WERI-Rb-1 (cell line): ENCODE results near the gene NTNG2.

Experiments used
- DNase-seq: peaks from one replicate; pipeline ENCODE4 v3.0.0-alpha.2; 2020
- H3K27ac ChIP-seq: fragments of 250-450 bp; sonication (Bioruptor Pico); 2 replicates; pipeline ENCODE4 v1.5.1; 2020; ENCODE audit warnings: mild to moderate bottlenecking, moderate library complexity
- H3K27me3 ChIP-seq: fragments of 250-450 bp; sonication (Bioruptor Pico); 2 replicates; pipeline ENCODE4 v1.5.1; 2021; ENCODE audit warnings: mild to moderate bottlenecking, low read depth, moderate library complexity; ENCODE audit not compliant: insufficient read depth, severe bottlenecking
- H3K36me3 ChIP-seq: fragments of 250-450 bp; sonication (Bioruptor Pico); 2 replicates; pipeline ENCODE4 v1.5.1; 2020; ENCODE audit warnings: mild to moderate bottlenecking, moderate library complexity
- H3K4me3 ChIP-seq: 2 replicates; pipeline ENCODE4 v1.5.1; 2011; ENCODE audit warnings: low read depth, mild to moderate bottlenecking, control low read depth, low read length
- H3K9me3 ChIP-seq: fragments of 250-450 bp; sonication (Bioruptor Pico); 2 replicates; pipeline ENCODE4 v1.5.1; 2021; ENCODE audit warnings: mild to moderate bottlenecking, moderate library complexity; ENCODE audit not compliant: severe bottlenecking
- TF ChIP-seq, protein P1 (sequence below): IDR thresholded peaks from 2 replicates; pipeline ENCODE4 v1.5.1; 2011; ENCODE audit warnings: low read depth, mild to moderate bottlenecking, control low read depth, inconsistent platforms, low read length

Gene NTNG2

DNA sequence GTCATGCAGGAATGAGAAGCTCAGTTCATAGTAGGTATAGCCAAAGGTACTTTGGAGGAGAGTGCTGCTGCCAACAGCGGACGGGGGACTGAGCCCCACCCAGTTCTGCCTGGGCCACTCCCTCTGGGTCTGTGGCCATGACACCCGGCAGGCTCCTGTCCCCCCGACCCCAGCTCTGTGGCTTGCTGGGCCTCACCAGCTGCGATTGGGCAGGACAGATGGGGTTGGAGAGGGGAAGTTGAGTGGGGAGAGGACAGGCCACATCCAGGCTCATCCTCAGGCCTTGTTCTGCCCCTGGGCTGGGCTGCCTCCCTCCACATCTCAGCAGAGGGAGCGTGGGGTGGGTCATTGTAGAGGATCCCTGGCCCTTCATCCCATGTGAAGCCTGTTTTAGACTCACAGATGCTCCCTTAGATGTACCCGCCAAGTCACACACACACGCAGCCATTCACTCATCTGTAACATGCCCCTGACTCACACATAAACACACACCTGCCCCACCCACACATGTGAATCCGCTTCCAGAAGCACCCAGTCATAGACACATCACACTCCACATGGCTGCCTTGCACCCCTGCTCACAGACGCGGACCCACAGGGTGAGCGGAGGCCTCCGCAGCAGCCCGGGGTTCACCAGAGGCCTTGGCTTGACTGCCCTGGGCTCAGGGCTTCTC, 48.8 kb downstream of the NTNG2 start:
- TF ChIP-seq, protein P1, sequence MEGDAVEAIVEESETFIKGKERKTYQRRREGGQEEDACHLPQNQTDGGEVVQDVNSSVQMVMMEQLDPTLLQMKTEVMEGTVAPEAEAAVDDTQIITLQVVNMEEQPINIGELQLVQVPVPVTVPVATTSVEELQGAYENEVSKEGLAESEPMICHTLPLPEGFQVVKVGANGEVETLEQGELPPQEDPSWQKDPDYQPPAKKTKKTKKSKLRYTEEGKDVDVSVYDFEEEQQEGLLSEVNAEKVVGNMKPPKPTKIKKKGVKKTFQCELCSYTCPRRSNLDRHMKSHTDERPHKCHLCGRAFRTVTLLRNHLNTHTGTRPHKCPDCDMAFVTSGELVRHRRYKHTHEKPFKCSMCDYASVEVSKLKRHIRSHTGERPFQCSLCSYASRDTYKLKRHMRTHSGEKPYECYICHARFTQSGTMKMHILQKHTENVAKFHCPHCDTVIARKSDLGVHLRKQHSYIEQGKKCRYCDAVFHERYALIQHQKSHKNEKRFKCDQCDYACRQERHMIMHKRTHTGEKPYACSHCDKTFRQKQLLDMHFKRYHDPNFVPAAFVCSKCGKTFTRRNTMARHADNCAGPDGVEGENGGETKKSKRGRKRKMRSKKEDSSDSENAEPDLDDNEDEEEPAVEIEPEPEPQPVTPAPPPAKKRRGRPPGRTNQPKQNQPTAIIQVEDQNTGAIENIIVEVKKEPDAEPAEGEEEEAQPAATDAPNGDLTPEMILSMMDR, result no peak
- no peak overlapping the region for H3K27ac ChIP-seq
- H3K4me3 ChIP-seq, result no peak overlapping the region
- no peak for DNase-seq
- no peaks in the 10 kb centered on the region for H3K9me3 ChIP-seq
- H3K27me3 ChIP-seq, result no peaks in the 10 kb centered on the region
- H3K36me3 ChIP-seq, result peaks cover 25% of the 10 kb centered on the region

DNA sequence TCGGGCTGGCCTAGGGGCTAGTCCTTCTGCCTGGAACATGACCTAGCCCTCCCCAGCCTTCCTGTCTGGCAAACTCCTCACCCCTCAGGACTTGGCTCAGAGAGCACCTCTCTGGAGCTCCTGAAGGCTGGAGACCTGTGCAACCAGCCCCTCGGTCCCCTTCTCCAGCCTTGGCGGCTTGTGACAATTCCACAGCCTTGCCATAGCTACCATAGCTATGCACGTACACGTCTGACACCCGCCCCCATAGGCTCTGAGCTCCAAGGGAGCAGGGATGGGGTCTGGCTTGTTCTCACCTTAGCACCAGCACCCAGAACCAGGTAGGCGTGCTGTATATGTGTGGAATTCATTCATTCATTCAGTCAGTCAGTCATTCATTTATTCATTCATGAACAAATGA, 49.7 kb downstream of the NTNG2 start:
- TF ChIP-seq, protein P1, result no peak
- H3K27ac ChIP-seq, result no peak overlapping the region
- H3K9me3 ChIP-seq, result no peaks in the 10 kb centered on the region
- no peaks in the 10 kb centered on the region for H3K27me3 ChIP-seq
- H3K4me3 ChIP-seq, result no peak overlapping the region
- H3K36me3 ChIP-seq, result peaks cover 16% of the 10 kb centered on the region
- DNase-seq, result no peak

DNA sequence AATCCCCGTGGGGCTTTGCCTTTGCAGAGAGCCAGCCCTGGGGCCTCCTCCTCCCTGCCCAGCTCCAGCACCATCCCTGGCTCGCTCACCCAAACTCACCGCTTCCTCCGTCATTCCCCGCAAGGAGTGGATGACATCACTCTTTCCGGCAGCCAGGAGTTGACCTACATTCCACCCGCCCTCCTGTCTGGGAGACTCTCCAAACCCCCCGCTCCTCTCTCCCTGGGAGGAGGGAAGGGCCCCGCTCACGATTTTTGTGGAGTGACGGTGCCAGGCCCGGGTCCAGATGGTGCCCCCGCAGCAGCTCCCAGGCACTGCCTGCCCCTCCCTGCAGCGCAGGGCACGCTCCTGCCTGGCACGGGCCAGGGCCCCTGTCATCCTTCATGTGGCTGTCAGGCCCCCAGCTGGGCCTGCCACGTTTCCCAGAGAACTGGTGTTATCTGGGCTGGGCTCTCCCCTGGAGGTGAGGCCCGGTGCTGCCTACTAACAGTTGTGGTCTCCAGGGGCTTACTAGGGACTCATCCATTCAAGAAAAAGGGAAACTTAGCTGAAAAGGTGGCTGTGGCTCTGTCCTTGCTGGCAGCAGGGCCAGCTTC, 52.3 kb downstream of the NTNG2 start:
- H3K27me3 ChIP-seq, result no peaks in the 10 kb centered on the region
- no peak overlapping the region; the same call in 1 of the 2 replicates for H3K27ac ChIP-seq
- TF ChIP-seq, protein P1, result no peak
- peak; percentile 41 for DNase-seq
- H3K9me3 ChIP-seq, result no peaks in the 10 kb centered on the region
- H3K4me3 ChIP-seq, result no peak overlapping the region
- peaks cover 15% of the 10 kb centered on the region for H3K36me3 ChIP-seq

DNA sequence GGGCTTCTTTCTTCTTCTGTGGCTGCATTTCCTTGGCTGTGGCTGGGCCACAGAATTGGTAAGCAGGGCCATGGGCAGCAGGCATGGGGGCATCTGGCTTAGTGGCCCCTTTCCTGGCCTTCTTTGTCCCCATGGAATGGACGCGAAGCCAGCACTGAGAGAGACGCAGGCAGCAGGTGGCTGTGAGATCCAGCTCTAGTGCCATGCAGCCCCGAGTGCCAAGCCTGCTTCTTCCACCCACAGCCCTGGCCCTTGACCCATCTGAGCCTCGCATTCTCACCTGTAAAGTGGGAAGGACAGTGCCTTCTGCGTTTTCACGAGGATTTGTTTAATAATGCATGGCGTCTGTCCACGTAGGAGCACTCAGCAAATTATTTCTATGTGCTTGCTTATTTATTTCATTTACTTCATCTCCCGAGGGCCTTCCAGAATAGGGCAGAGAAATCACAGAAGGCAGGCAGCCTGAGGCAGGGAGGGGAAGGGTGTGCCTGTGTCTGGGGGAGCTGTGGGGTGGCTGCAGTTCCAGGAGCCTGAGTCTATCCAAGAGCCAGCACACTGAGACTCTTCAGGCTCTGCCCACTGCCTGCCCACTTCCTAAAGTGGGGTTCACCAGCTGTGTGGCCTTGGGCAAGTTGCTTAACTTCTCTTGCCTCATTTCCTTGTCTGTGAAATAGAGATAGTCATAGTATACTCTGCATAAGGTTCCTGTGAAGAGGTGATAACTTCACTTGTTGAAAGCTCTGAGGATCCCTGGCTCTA, 55.2 kb downstream of the NTNG2 start:
- Histone ChIP-seq H3K27ac (no peak overlapping the region), H3K9me3 (no peaks in the 10 kb centered on the region), H3K4me3 (no peak overlapping the region), H3K36me3 (peaks cover 15% of the 10 kb centered on the region), H3K27me3 (no peaks in the 10 kb centered on the region)
- TF ChIP-seq, protein P1, result no peak
- no peak for DNase-seq

DNA sequence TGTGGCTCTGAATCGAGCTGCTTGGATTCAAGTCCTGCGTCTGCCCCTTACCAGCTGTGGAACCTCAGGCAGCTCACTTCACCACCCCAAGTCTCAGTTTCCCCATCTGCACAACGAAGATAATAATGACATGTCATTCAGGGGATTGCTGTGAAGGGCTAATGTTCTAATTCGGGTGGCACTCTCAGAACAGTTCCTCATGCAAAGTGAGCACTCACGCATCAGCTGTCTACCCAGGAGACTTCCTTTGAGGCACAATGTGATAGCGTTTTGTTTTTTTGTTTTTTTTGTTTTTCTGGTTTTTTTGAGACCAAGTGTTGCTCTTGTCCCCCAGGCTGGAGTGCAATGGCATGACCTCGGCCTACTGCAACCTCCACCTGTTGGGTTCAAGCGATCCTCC, 56.4 kb downstream of the NTNG2 start:
- no peaks in the 10 kb centered on the region for H3K9me3 ChIP-seq
- no peak overlapping the region for H3K4me3 ChIP-seq
- H3K36me3 ChIP-seq, result peaks cover 19% of the 10 kb centered on the region
- TF ChIP-seq, protein P1, result no peak
- no peak for DNase-seq
- no peaks in the 10 kb centered on the region for H3K27me3 ChIP-seq
- no peak overlapping the region for H3K27ac ChIP-seq
